ENCODE results near the gene CASP9.

Gene CASP9

GRCh38 chr1:15524021-15524282, at the start of gene CASP9:
Gene CASP9, minus strand, starts transcription at chr1:15524215. Its CDS starts 15 bp downstream, at chr1:15524200.
- TF ChIP-seq CTCF (conservative IDR thresholded peaks at IDR 0.05; ENCODE audit: low read length): no peak
- DNase-seq (ENCODE audit: low read depth): no peak
- H3K4me3 ChIP-seq (ENCODE audit: low read length): peak within 1 kb of the TSS; percentile 83

DNA sequence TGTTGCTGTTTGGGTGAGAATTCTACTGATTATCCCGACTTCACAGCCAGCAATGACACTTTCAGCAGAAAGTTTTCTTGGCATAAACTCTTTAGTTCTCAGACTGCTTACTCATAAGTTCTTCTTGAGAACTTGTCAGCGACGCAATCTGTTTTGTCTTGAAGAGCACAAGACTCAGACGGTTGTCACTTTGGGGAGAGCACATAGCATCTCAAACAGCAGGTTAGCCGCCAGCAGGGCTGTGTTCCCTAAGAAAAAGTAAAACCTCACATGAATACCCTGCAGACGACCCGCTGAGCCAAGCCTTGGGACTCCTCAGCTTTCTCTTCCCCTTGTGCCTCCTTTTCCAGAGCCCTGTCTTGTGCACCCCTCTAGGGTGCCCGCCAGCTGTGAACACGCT, 49.5 kb upstream of the CASP9 start:
- peak; percentile 67 for DNase-seq (ENCODE audit: low read depth)
- no peak overlapping the region for H3K4me3 ChIP-seq (ENCODE audit: low read length)
- TF ChIP-seq CTCF (conservative IDR thresholded peaks at IDR 0.05; ENCODE audit: low read length): no peak

- TF ChIP-seq CTCF (conservative IDR thresholded peaks at IDR 0.05; ENCODE audit: low read length): no peak
- H3K4me3 ChIP-seq (ENCODE audit: low read length): no peak overlapping the region
- no peak for DNase-seq (ENCODE audit: low read depth)
Observed at GRCh38 chr1:15571266-15571665, 47.3 kb upstream of the CASP9 start.

DNA sequence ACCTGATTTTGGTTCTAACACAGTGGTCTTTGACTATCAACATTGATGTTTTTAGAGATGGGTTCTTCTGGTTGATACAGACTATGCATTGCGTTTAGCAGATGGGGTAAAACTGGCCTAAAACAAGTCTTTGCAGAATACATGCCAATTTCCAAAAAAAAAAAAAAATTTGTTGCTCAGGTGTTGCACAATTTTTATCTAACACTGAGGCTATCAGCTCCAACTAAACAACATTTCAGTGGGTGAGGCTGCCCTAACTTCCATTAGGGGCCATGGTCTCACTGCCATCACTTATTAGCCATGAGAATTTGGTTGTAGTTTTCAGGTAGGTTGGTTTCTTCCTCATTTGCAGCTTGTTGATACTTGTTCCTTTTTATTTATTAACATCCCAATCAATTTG, 46.8 kb upstream of the CASP9 start:
- no peak for DNase-seq (ENCODE audit: low read depth)
- H3K4me3 ChIP-seq (ENCODE audit: low read length): no peak overlapping the region
- no peak for TF ChIP-seq CTCF (conservative IDR thresholded peaks at IDR 0.05; ENCODE audit: low read length)

GRCh38 chr1:15568387-15569073, 44.5 kb upstream of the CASP9 start:
- H3K4me3 ChIP-seq (ENCODE audit: low read length): no peak overlapping the region
- no peak for TF ChIP-seq CTCF (conservative IDR thresholded peaks at IDR 0.05; ENCODE audit: low read length)
- no peak for DNase-seq (ENCODE audit: low read depth)

- DNase-seq (ENCODE audit: low read depth): no peak
- no peak for TF ChIP-seq CTCF (conservative IDR thresholded peaks at IDR 0.05; ENCODE audit: low read length)
- H3K4me3 ChIP-seq (ENCODE audit: low read length): no peak overlapping the region
Observed at GRCh38 chr1:15559189-15559810, 35.3 kb upstream of the CASP9 start.

GRCh38 chr1:15558516-15558915, 34.5 kb upstream of the CASP9 start:
- DNase-seq (ENCODE audit: low read depth): no peak
- H3K4me3 ChIP-seq (ENCODE audit: low read length): no peak overlapping the region
- TF ChIP-seq CTCF (conservative IDR thresholded peaks at IDR 0.05; ENCODE audit: low read length): no peak

Data from AG10803 (cell line).